ENCODE measurements around the gene FAM83F.

DNA sequence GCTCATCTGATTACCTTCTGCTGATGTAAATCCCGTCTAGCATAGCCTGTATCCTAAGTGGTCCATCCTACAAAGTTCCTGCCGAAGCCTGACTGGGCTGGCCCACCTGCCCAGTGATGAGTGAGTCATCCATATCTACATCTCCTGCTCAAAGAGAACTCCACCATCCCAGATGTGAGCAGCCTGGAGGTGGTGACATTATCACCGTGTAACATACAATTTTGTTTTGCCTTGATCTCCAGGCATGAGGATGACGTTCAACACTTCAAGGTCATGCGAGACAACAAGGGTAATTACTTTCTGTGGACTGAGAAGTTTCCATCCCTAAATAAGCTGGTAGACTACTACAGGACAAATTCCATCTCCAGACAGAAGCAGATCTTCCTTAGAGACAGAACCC lies 29.0 kb upstream of the FAM83F start:
- TF ChIP-seq CTCF (optimal IDR thresholded peaks at IDR 0.05 in 1 of 3, IDR thresholded peaks at IDR 0.05 in 1 of 3, conservative IDR thresholded peaks at IDR 0.05 in 1 of 3; ENCODE audit: extremely low read depth in 1 of 3, insufficient read depth in 2 of 3, low read length in 3 of 3): no peak
- TF ChIP-seq EZH2 (IDR thresholded peaks at IDR 0.05; ENCODE audit: low read length): no peak
